ENCODE results near the gene ANKRD36.
A peak's percentile ranks its signal among the peaks of the same experiment; 100 is the strongest.
"Not testable (repeated sequence)": the region's sequence is repeated elsewhere in the genome, so short reads cannot be mapped to it uniquely, and the experiment has no call there.

Gene ANKRD36

GRCh38 chr2:97113050-97113881, at the start of gene ANKRD36:
ANKRD36 (plus strand) TSS chr2:97113153; CDS start chr2:97113740, 587 bp downstream.
- DNase-seq, result peak; percentile 73 to 84

- DNase-seq, result not testable (repeated sequence)
Measured at GRCh38 chr2:97066030-97066429, 46.9 kb upstream of the ANKRD36 start.

GRCh38 chr2:97067279-97068004, 45.5 kb upstream of the ANKRD36 start:
- no peak for DNase-seq

GRCh38 chr2:97068074-97068473, 44.9 kb upstream of the ANKRD36 start:
- DNase-seq, result no peak

- not testable (repeated sequence) for DNase-seq
Measured at GRCh38 chr2:97068722-97069121, 44.2 kb upstream of the ANKRD36 start.

GRCh38 chr2:97070915-97071314, 42.0 kb upstream of the ANKRD36 start:
- not testable (repeated sequence) for DNase-seq

GRCh38 chr2:97077213-97077612, 35.7 kb upstream of the ANKRD36 start:
- not testable (repeated sequence) for DNase-seq

- DNase-seq, result not testable (repeated sequence)
Measured at GRCh38 chr2:97080855-97081254, 32.1 kb upstream of the ANKRD36 start.

GRCh38 chr2:97082206-97082605, 30.7 kb upstream of the ANKRD36 start:
- DNase-seq, result not testable (repeated sequence)

GRCh38 chr2:97083516-97083915, 29.4 kb upstream of the ANKRD36 start:
- DNase-seq, result not testable (repeated sequence)

- DNase-seq, result not testable (repeated sequence)
Measured at GRCh38 chr2:97085093-97085492, 27.9 kb upstream of the ANKRD36 start.

- not testable (repeated sequence) for DNase-seq
Measured at GRCh38 chr2:97088706-97089105, 24.2 kb upstream of the ANKRD36 start.

GRCh38 chr2:97092946-97093345, 20.0 kb upstream of the ANKRD36 start:
- DNase-seq, result not testable (repeated sequence)

- peak in 1 of 2 donors; percentile 18 for DNase-seq
Measured at GRCh38 chr2:97093983-97094771, 18.8 kb upstream of the ANKRD36 start.

- DNase-seq, result peak; percentile 39 to 47
Measured at GRCh38 chr2:97094772-97095611, 18.0 kb upstream of the ANKRD36 start, which contains the start of gene FAHD2B. FAHD2B (minus strand) TSS chr2:97094882; CDS start chr2:97091706, 3,176 bp downstream.

- DNase-seq, result no peak
Measured at GRCh38 chr2:97095661-97096060, 17.3 kb upstream of the ANKRD36 start.

GRCh38 chr2:97098786-97099372, 14.1 kb upstream of the ANKRD36 start:
- DNase-seq, result not testable (repeated sequence)

- DNase-seq, result not testable (repeated sequence)
Measured at GRCh38 chr2:97106878-97107277, 6.1 kb upstream of the ANKRD36 start.

- not testable (repeated sequence) for DNase-seq
Measured at GRCh38 chr2:97111246-97111645, 1.7 kb upstream of the ANKRD36 start.

GRCh38 chr2:97112320-97113049, 468 bp upstream of the ANKRD36 start:
- DNase-seq, result peak; percentile 8 to 23

- DNase-seq, result not testable (repeated sequence)
Measured at GRCh38 chr2:97113882-97114255, 916 bp downstream of the ANKRD36 start.

Measured in inflammatory macrophage treated with lipopolysaccharide for 1 hour (primary cell).